ENCODE measurements around the gene WHRN. TPM values are rescaled to one million over a fixed set of nuclear protein-coding genes. Genes with fewer than 3 reads are reported as not detected.

WHRN gene
- total RNA-seq, 1 experiment from 2014 or later: 24.3 TPM

DNA sequence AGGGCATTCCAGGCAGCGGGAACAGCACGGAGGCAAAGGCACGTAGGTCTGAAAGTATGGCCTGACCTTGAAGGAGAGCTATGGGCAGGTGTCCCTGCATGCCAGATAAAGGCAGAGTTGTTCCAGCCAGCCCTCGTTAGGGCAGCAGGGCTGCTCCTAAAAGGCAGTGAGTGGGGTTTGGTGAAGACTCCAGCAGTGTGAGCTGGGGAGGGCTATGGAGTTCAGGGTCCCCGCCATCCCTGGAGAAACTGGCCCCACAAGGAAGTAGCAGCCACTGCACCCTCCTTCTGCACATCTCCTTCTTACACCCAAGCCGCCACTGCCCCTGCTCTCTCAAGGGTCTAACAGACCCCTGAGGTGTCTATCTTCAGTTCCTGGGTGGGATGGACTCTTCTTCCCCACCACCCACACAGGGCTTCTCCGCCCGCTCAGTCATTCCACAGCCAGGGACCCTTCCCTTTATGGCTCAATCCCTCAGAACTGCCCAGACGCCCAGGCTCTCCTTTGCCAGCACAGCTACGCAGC is 118.8 kb downstream of the WHRN start:
- CTCF ChIA-PET: interaction anchor here (1.0 to 2.6 kb wide), 5 partner anchors 11 to 96 kb away, joined by 3 to 20 read pairs (median 5); no protein-coding TSS in a partner anchor

DNA sequence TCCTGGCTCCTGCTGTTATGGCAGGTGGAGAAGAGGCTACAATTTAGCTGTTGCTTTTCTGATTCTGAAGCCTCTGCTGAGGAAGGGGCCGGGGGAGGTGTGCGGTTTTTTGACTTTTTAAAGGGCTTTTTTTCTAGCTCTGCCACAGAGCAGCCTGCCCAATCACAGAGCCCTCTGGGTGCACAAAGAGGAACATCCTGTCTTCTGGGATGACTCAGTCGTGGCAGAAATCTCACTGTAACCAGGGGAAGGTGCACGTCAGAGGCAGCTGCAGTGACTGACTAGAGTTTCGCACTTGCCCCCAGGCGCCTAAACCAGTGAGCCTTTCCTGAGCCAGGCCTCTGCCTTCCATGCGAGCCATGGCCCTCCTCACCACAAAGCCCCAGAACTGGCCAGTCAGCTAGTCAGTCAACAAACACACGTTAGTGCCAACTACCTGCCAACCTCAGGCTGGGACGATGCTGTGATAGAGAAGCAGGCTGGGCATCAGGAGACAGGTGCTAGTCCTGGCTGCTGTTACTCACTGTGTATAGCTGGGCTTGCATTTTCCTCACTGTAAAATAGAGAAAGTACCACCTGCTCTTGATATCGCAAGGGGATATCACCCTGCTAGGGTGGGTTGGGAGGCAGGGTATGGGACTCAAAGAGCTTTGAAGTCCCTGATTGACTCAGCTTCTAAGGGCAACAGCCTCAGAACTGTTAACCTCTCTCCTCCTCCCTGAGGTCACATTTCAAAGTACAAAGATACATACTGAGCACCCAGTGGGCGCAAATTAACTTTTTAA is 119.7 kb downstream of the WHRN start:
- Mint-ChIP-seq H3K27me3 (ENCODE audit: low read depth) (no peaks in the 10 kb centered on the region), H3K9me3 (no peaks in the 10 kb centered on the region), H3K4me1 (peaks cover 86% of the 10 kb centered on the region), H3K4me3 (no peak overlapping the region), H3K36me3 (no peaks in the 10 kb centered on the region), H3K27ac (0 out of 2 replicates have a peak overlapping the region, but pooled peaks have one; percentile 22)
- no peak for ATAC-seq
- DNase-seq (ENCODE audit: low spot score): no peak
- ChIA-PET CTCF (interaction anchor here (0.9 to 2.6 kb wide), 9 partner anchors 12 to 278 kb away, joined by 3 to 6 read pairs (median 5); no protein-coding TSS in a partner anchor), POLR2A (interaction anchor here (0.6 to 1.2 kb wide), 2 partner anchors 12 to 80 kb away, joined by 3 to 5 read pairs; no protein-coding TSS in a partner anchor)
- TF ChIP-seq, protein P1, sequence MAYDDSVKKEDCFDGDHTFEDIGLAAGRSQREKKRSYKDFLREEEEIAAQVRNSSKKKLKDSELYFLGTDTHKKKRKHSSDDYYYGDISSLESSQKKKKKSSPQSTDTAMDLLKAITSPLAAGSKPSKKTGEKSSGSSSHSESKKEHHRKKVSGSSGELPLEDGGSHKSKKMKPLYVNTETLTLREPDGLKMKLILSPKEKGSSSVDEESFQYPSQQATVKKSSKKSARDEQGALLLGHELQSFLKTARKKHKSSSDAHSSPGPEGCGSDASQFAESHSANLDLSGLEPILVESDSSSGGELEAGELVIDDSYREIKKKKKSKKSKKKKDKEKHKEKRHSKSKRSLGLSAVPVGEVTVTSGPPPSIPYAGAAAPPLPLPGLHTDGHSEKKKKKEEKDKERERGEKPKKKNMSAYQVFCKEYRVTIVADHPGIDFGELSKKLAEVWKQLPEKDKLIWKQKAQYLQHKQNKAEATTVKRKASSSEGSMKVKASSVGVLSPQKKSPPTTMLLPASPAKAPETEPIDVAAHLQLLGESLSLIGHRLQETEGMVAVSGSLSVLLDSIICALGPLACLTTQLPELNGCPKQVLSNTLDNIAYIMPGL (CRISPR knock-in tag; IDR thresholded peaks at IDR 0.05): no peak
- TF ChIP-seq, protein P2, sequence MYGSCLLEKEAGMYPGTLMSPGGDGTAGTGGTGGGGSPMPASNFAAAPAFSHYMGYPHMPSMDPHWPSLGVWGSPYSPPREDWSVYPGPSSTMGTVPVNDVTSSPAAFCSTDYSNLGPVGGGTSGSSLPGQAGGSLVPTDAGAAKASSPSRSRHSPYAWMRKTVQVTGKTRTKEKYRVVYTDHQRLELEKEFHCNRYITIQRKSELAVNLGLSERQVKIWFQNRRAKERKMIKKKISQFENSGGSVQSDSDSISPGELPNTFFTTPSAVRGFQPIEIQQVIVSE (CRISPR knock-in tag; IDR thresholded peaks at IDR 0.05; ENCODE audit: borderline replicate concordance): no peak
- TF ChIP-seq, protein P3, sequence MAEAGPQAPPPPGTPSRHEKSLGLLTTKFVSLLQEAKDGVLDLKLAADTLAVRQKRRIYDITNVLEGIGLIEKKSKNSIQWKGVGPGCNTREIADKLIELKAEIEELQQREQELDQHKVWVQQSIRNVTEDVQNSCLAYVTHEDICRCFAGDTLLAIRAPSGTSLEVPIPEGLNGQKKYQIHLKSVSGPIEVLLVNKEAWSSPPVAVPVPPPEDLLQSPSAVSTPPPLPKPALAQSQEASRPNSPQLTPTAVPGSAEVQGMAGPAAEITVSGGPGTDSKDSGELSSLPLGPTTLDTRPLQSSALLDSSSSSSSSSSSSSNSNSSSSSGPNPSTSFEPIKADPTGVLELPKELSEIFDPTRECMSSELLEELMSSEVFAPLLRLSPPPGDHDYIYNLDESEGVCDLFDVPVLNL (CRISPR knock-in tag; IDR thresholded peaks at IDR 0.05; ENCODE audit: borderline replicate concordance, low read depth): no peak
- TF ChIP-seq MXD4 (CRISPR knock-in tag; IDR thresholded peaks at IDR 0.05; ENCODE audit: borderline replicate concordance) (no peak), CBFB (CRISPR knock-in tag; IDR thresholded peaks at IDR 0.05; ENCODE audit: low read depth) (no peak)

More for the DNA sequence above, 118.8 kb downstream of the WHRN start:
- H3K27me3 Mint-ChIP-seq (ENCODE audit: low read depth): no peaks in the 10 kb centered on the region
- no peaks in the 10 kb centered on the region for H3K36me3 Mint-ChIP-seq
- 0 out of 2 replicates have a peak overlapping the region, but pooled peaks have one; percentile 22 for H3K27ac Mint-ChIP-seq
- no peaks in the 10 kb centered on the region for H3K9me3 Mint-ChIP-seq
- POLR2A ChIA-PET: interaction anchor here (0.6 to 1.2 kb wide), 2 partner anchors 11 to 79 kb away, joined by 3 to 5 read pairs; no protein-coding TSS in a partner anchor
- H3K4me1 Mint-ChIP-seq: peaks cover 87% of the 10 kb centered on the region
- no peak overlapping the region for H3K4me3 Mint-ChIP-seq
- TF ChIP-seq NFE2L1 (CRISPR knock-in tag; IDR thresholded peaks at IDR 0.05) (no peak), MXD4 (CRISPR knock-in tag; IDR thresholded peaks at IDR 0.05; ENCODE audit: borderline replicate concordance) (no peak), MYBL2 (CRISPR knock-in tag; IDR thresholded peaks at IDR 0.05) (no peak)
- TF ChIP-seq, protein P4, sequence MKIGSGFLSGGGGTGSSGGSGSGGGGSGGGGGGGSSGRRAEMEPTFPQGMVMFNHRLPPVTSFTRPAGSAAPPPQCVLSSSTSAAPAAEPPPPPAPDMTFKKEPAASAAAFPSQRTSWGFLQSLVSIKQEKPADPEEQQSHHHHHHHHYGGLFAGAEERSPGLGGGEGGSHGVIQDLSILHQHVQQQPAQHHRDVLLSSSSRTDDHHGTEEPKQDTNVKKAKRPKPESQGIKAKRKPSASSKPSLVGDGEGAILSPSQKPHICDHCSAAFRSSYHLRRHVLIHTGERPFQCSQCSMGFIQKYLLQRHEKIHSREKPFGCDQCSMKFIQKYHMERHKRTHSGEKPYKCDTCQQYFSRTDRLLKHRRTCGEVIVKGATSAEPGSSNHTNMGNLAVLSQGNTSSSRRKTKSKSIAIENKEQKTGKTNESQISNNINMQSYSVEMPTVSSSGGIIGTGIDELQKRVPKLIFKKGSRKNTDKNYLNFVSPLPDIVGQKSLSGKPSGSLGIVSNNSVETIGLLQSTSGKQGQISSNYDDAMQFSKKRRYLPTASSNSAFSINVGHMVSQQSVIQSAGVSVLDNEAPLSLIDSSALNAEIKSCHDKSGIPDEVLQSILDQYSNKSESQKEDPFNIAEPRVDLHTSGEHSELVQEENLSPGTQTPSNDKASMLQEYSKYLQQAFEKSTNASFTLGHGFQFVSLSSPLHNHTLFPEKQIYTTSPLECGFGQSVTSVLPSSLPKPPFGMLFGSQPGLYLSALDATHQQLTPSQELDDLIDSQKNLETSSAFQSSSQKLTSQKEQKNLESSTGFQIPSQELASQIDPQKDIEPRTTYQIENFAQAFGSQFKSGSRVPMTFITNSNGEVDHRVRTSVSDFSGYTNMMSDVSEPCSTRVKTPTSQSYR (CRISPR knock-in tag; IDR thresholded peaks at IDR 0.05): no peak
- ATAC-seq (no peak), DNase-seq (ENCODE audit: low spot score) (no peak)

DNA sequence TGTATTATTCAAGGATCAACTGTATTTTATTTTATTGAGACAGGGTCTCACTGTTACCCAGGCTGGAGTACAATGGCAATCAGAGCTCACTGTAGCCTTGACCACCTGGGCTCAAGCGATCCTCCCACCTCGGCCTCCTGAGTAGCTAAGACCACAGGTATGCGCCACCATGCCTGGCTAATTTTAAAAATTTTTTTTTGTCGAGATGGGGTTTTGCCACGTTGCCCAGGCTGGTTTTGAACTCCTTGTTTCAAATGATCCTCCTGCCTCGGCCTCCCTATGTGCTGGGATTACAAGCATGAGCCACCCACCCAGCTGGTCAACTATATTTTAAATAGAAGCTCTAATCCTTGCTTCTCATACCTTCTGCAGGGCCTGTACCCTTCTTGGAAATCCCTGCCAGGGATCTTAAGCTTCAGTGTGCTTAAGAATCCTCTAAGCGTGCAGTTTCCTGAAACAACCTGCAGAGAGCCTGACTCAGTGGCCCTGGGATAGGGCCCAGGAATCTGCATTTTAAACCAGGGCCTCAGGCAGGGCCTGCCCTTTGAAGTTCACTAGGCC is 120.4 kb downstream of the WHRN start:
- Mint-ChIP-seq H3K27me3 (ENCODE audit: low read depth) (no peaks in the 10 kb centered on the region), H3K4me1 (peaks cover 84% of the 10 kb centered on the region), H3K4me3 (no peak overlapping the region), H3K27ac (no peak overlapping the region), H3K36me3 (peaks cover 4% of the 10 kb centered on the region), H3K9me3 (no peaks in the 10 kb centered on the region)
- POLR2A ChIA-PET: interaction anchor here (1.2 kb wide), 1 partner anchor 12 kb away, joined by 5 read pairs; no protein-coding TSS in a partner anchor
- DNase-seq (ENCODE audit: low spot score) (no peak), ATAC-seq (no peak)
- CTCF ChIA-PET: interaction anchor here (0.9 to 2.6 kb wide), 7 partner anchors 10 to 277 kb away, joined by 3 to 8 read pairs (median 6); no protein-coding TSS in a partner anchor
- TF ChIP-seq SOX15 (CRISPR knock-in tag; IDR thresholded peaks at IDR 0.05): no peak
- no peak for TF ChIP-seq ZNF219 (CRISPR knock-in tag; IDR thresholded peaks at IDR 0.05; ENCODE audit: borderline replicate concordance)
- TF ChIP-seq, protein P3 (CRISPR knock-in tag; IDR thresholded peaks at IDR 0.05; ENCODE audit: borderline replicate concordance, low read depth): no peak
- TF ChIP-seq, protein P5, sequence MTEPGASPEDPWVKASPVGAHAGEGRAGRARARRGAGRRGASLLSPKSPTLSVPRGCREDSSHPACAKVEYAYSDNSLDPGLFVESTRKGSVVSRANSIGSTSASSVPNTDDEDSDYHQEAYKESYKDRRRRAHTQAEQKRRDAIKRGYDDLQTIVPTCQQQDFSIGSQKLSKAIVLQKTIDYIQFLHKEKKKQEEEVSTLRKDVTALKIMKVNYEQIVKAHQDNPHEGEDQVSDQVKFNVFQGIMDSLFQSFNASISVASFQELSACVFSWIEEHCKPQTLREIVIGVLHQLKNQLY (CRISPR knock-in tag; IDR thresholded peaks at IDR 0.05): no peak
- no peak for TF ChIP-seq ZNF121 (CRISPR knock-in tag; IDR thresholded peaks at IDR 0.05)
- TF ChIP-seq, protein P4 (CRISPR knock-in tag; IDR thresholded peaks at IDR 0.05): no peak
- no peak for TF ChIP-seq CREM (CRISPR knock-in tag; IDR thresholded peaks at IDR 0.05)
- TF ChIP-seq, protein P6, sequence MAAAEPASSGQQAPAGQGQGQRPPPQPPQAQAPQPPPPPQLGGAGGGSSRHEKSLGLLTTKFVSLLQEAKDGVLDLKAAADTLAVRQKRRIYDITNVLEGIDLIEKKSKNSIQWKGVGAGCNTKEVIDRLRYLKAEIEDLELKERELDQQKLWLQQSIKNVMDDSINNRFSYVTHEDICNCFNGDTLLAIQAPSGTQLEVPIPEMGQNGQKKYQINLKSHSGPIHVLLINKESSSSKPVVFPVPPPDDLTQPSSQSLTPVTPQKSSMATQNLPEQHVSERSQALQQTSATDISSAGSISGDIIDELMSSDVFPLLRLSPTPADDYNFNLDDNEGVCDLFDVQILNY (CRISPR knock-in tag; IDR thresholded peaks at IDR 0.05): no peak
